WTC11 (cell line): Measurements from ENCODE around the gene DIRAS2. TPM values are rescaled to one million over a fixed set of nuclear protein-coding genes. Genes with fewer than 3 reads are reported as not detected.

ENCODE experiments used
- ATAC-seq: fragments of 200-7000 bp; cut with Tn5 transposase; 2 replicates; pipeline ENCODE4 v1.10.0; 2021; ENCODE audit warnings: mild to moderate bottlenecking, moderate library complexity
- CTCF ChIA-PET: fragments of 300-600 bp; sonication (Branson Sonifier 250); formaldehyde crosslinking; loops from one replicate; lab custom pipeline; 2021; ENCODE audit warnings: antibody characterized with exemption; lab: Charles Lee
- POLR2A ChIA-PET: fragments of 350-600 bp; sonication (Branson Sonifier 250); formaldehyde crosslinking; loops from one replicate; lab custom pipeline; 2021; ENCODE audit warnings: antibody characterized with exemption; lab: Charles Lee
- DNase-seq: peaks from one replicate; pipeline ENCODE4 v3.0.0; 2021; ENCODE audit warnings: low spot score
- H3K27ac Mint-ChIP-seq: 2 replicates; pipeline ENCODE4 v1.8.0; 2021; ENCODE audit warnings: mixed read lengths
- H3K27me3 Mint-ChIP-seq: 2 replicates; pipeline ENCODE4 v1.8.0; 2021; ENCODE audit warnings: low read depth, mild to moderate bottlenecking, moderate library complexity, mixed read lengths
- H3K36me3 Mint-ChIP-seq: 2 replicates; pipeline ENCODE4 v1.8.0; 2021; ENCODE audit warnings: mixed read lengths
- H3K4me1 Mint-ChIP-seq: 2 replicates; pipeline ENCODE4 v1.8.0; 2022; ENCODE audit warnings: mixed read lengths
- H3K4me3 Mint-ChIP-seq: 2 replicates; pipeline ENCODE4 v1.8.0; 2021; ENCODE audit warnings: mild to moderate bottlenecking, moderate library complexity, mixed read lengths
- H3K9me3 Mint-ChIP-seq: 2 replicates; pipeline ENCODE4 v1.8.0; 2021; ENCODE audit warnings: mixed read lengths
- ARID4B ChIP-seq: sonication (generic); formaldehyde crosslinking; IDR thresholded peaks from 2 replicates; pipeline ENCODE4 v1.8.0; 2023; ENCODE audit warnings: missing genetic modification reagents, mild to moderate bottlenecking, borderline replicate concordance
- ATF2 ChIP-seq: sonication (generic); formaldehyde crosslinking; IDR thresholded peaks from 2 replicates; pipeline ENCODE4 v1.8.1; 2022; ENCODE audit warnings: low read depth, missing genetic modification reagents, borderline replicate concordance
- ATF3 ChIP-seq: sonication (generic); formaldehyde crosslinking; conservative IDR thresholded peaks from 2 replicates; pipeline ENCODE4 v1.8.1; 2022; ENCODE audit warnings: mild to moderate bottlenecking, missing genetic modification reagents
- ATF6 ChIP-seq: sonication (generic); formaldehyde crosslinking; IDR thresholded peaks from 2 replicates; pipeline ENCODE4 v1.8.1; 2023; ENCODE audit warnings: mild to moderate bottlenecking, missing genetic modification reagents
- CREM ChIP-seq: sonication (generic); formaldehyde crosslinking; IDR thresholded peaks from 2 replicates; pipeline ENCODE4 v1.8.1; 2022; ENCODE audit warnings: mild to moderate bottlenecking, missing genetic modification reagents, moderate library complexity
- E2F1 ChIP-seq: sonication (generic); formaldehyde crosslinking; IDR thresholded peaks from 2 replicates; pipeline ENCODE4 v1.8.0; 2022; ENCODE audit warnings: mild to moderate bottlenecking, missing genetic modification reagents
- E2F4 ChIP-seq: sonication (generic); formaldehyde crosslinking; IDR thresholded peaks from 2 replicates; pipeline ENCODE4 v1.8.1; 2022; ENCODE audit warnings: low read depth, mild to moderate bottlenecking, moderate library complexity, missing genetic modification reagents, borderline replicate concordance
- ETV6 ChIP-seq: sonication (generic); formaldehyde crosslinking; IDR thresholded peaks from 2 replicates; pipeline ENCODE4 v1.8.1; 2022; ENCODE audit warnings: mild to moderate bottlenecking, missing genetic modification reagents
- GABPB1 ChIP-seq: sonication (generic); formaldehyde crosslinking; IDR thresholded peaks from 2 replicates; pipeline ENCODE4 v1.8.1; 2023; ENCODE audit warnings: mild to moderate bottlenecking, missing genetic modification reagents
- HMGA2 ChIP-seq: fragments of 250-450 bp; sonication (Bioruptor Pico); IDR thresholded peaks from 2 replicates; pipeline ENCODE4 v1.4.0; 2021; ENCODE audit warnings: mild to moderate bottlenecking, moderate library complexity
- KAT7 ChIP-seq: sonication (generic); formaldehyde crosslinking; IDR thresholded peaks from 2 replicates; pipeline ENCODE4 v1.8.1; 2023; ENCODE audit warnings: missing genetic modification reagents, mild to moderate bottlenecking, borderline replicate concordance
- MAX ChIP-seq: sonication (generic); formaldehyde crosslinking; IDR thresholded peaks from 2 replicates; pipeline ENCODE4 v1.8.0; 2022; ENCODE audit warnings: mild to moderate bottlenecking, missing genetic modification reagents
- MXD4 ChIP-seq: fragments of 250-450 bp; sonication (Bioruptor Pico); IDR thresholded peaks from 2 replicates; pipeline ENCODE4 v1.8.0; 2021; ENCODE audit warnings: mild to moderate bottlenecking, moderate library complexity, borderline replicate concordance
- NR1H2 ChIP-seq: sonication (generic); formaldehyde crosslinking; IDR thresholded peaks from 2 replicates; pipeline ENCODE4 v1.9.0; 2021; ENCODE audit warnings: mild to moderate bottlenecking, moderate library complexity, missing genetic modification reagents
- PRDM15 ChIP-seq: sonication (generic); formaldehyde crosslinking; IDR thresholded peaks from 2 replicates; pipeline ENCODE4 v1.8.0; 2022; ENCODE audit warnings: missing genetic modification reagents
- RELA ChIP-seq: sonication (generic); formaldehyde crosslinking; IDR thresholded peaks from 2 replicates; pipeline ENCODE4 v1.8.1; 2022; ENCODE audit warnings: missing genetic modification reagents, mild to moderate bottlenecking, borderline replicate concordance
- RORB ChIP-seq: fragments of 250-450 bp; sonication (Bioruptor Pico); IDR thresholded peaks from 2 replicates; pipeline ENCODE4 v1.9.0; 2021; ENCODE audit warnings: mild to moderate bottlenecking
- TEAD1 ChIP-seq: sonication (generic); formaldehyde crosslinking; IDR thresholded peaks from 2 replicates; pipeline ENCODE4 v1.8.0; 2022; ENCODE audit warnings: mild to moderate bottlenecking, missing genetic modification reagents
- ZBTB21 ChIP-seq: sonication (generic); formaldehyde crosslinking; IDR thresholded peaks from 2 replicates; pipeline ENCODE4 v1.8.1; 2023; ENCODE audit warnings: mild to moderate bottlenecking, missing genetic modification reagents, borderline replicate concordance
- ZNF263 ChIP-seq: sonication (generic); formaldehyde crosslinking; IDR thresholded peaks from 2 replicates; pipeline ENCODE4 v1.8.1; 2022; ENCODE audit warnings: low read depth, mild to moderate bottlenecking, moderate library complexity, missing genetic modification reagents
- total RNA-seq: library from RNA; stranded (reverse); gene quantifications from 3 replicates; pipeline ENCODE4 v1.2.3, GENCODE V29; 2021

DIRAS2 gene
- total RNA-seq, 1 experiment from 2014 or later, result 0.35 TPM

- Mint-ChIP-seq H3K27ac (no peak overlapping the region), H3K27me3 (peaks cover 4% of the 10 kb centered on the region; the same call in 1 of the 2 replicates), H3K4me3 (no peak overlapping the region), H3K36me3 (peaks cover 7% of the 10 kb centered on the region), H3K4me1 (no peaks in the 10 kb centered on the region), H3K9me3 (peaks cover 31% of the 10 kb centered on the region)
- ChIA-PET CTCF (no interaction called here), POLR2A (no interaction called here)
- no peak for DNase-seq
- no peak for ATAC-seq
- TF ChIP-seq E2F4 (CRISPR knock-in tag) (no peak), ATF2 (CRISPR knock-in tag) (no peak), GABPB1 (CRISPR knock-in tag) (no peak), PRDM15 (CRISPR knock-in tag) (no peak), ATF3 (no peak), HMGA2 (CRISPR knock-in tag) (no peak), CREM (no peak), ZBTB21 (CRISPR knock-in tag) (no peak), RORB (no peak), MAX (CRISPR knock-in tag) (no peak), ETV6 (CRISPR knock-in tag) (no peak), E2F1 (CRISPR knock-in tag) (no peak), KAT7 (CRISPR knock-in tag) (no peak), RELA (no peak), ATF6 (CRISPR knock-in tag) (no peak), NR1H2 (CRISPR knock-in tag) (no peak), TEAD1 (no peak), ZNF263 (CRISPR knock-in tag) (no peak), ARID4B (CRISPR knock-in tag) (no peak), MXD4 (CRISPR knock-in tag) (no peak)
- TF ChIP-seq, all 79 proteins: peak for 0
Measured at GRCh38 chr9:90593646-90594045, 49.0 kb downstream of the DIRAS2 start.
